OCI-LY1 (cell line): ENCODE data around the gene COL9A1.

ENCODE experiments used
- H2AFZ ChIP-seq: fragments of 200-600 bp; sonication (generic), shearing (Covaris generic); 2 replicates; pipeline ENCODE4 v1.6.0; 2014; ENCODE audit warnings: antibody characterized with exemption, mild to moderate bottlenecking, low read length
- H3F3A ChIP-seq: fragments of 200-600 bp; sonication (generic), shearing (Covaris generic); 2 replicates; pipeline ENCODE4 v1.6.0; 2014; ENCODE audit warnings: mild to moderate bottlenecking, antibody characterized with exemption, low read length, moderate library complexity; ENCODE audit not compliant: insufficient read depth
- H3K27ac ChIP-seq: fragments of 200-600 bp; sonication (generic); 2 replicates; pipeline ENCODE4 v1.5.1; 2014; ENCODE audit warnings: low read length, mixed run types, mild to moderate bottlenecking, low read depth; ENCODE audit not compliant: poor library complexity, severe bottlenecking
- H3K27me3 ChIP-seq: fragments of 200-600 bp; sonication (generic); 2 replicates; pipeline ENCODE4 v1.6.0; 2014; ENCODE audit warnings: antibody characterized with exemption, mild to moderate bottlenecking, low read length, moderate library complexity; ENCODE audit not compliant: insufficient read depth
- H3K36me3 ChIP-seq: fragments of 200-600 bp; sonication (generic); 2 replicates; pipeline ENCODE4 v1.6.1; 2014; ENCODE audit warnings: mild to moderate bottlenecking, antibody characterized with exemption, low read length, moderate library complexity, mixed read lengths; ENCODE audit not compliant: insufficient read depth
- H3K4me1 ChIP-seq: fragments of 200-600 bp; sonication (generic); 2 replicates; pipeline ENCODE4 v1.5.1; 2014; ENCODE audit warnings: mild to moderate bottlenecking, low read length, moderate library complexity; ENCODE audit not compliant: insufficient read depth, severe bottlenecking
- H3K4me2 ChIP-seq: fragments of 200-600 bp; sonication (generic), shearing (Covaris generic); 2 replicates; pipeline ENCODE4 v1.6.1; 2014; ENCODE audit warnings: low read length
- H3K4me3 ChIP-seq: fragments of 200-600 bp; sonication (generic); 2 replicates; pipeline ENCODE4 v1.5.1; 2014; ENCODE audit warnings: low read length, low read depth, mild to moderate bottlenecking, mixed read lengths; ENCODE audit not compliant: poor library complexity, severe bottlenecking
- H3K79me2 ChIP-seq: fragments of 200-600 bp; shearing (Covaris generic); 2 replicates; pipeline ENCODE4 v1.6.1; 2016; ENCODE audit warnings: mixed run types, low read length, mixed read lengths; ENCODE audit not compliant: insufficient read depth
- H3K9ac ChIP-seq: fragments of 200-600 bp; sonication (generic), shearing (Covaris generic); 2 replicates; pipeline ENCODE4 v1.6.1; 2014; ENCODE audit warnings: mild to moderate bottlenecking, low read length, mixed read lengths
- H3K9me2 ChIP-seq: fragments of 200-600 bp; sonication (generic), shearing (Covaris generic); 2 replicates; pipeline ENCODE4 v1.6.1; 2014; ENCODE audit warnings: low read depth, mild to moderate bottlenecking, low read length, mixed read lengths
- H3K9me3 ChIP-seq: fragments of 200-600 bp; shearing (Covaris generic); 2 replicates; pipeline ENCODE4 v1.6.1; 2014; ENCODE audit warnings: low read length, mixed read lengths
- H4K20me1 ChIP-seq: fragments of 200-600 bp; sonication (generic), shearing (Covaris generic); 2 replicates; pipeline ENCODE4 v1.6.0; 2016; ENCODE audit warnings: mild to moderate bottlenecking, low read length; ENCODE audit not compliant: insufficient read depth
- CTCF ChIP-seq: fragments of 200-600 bp; sonication (generic), shearing (Covaris generic); IDR thresholded peaks from 2 replicates; pipeline ENCODE4 v1.5.1; 2017; ENCODE audit warnings: mild to moderate bottlenecking, antibody characterized with exemption, low read length, moderate library complexity, mixed read lengths
- EZH2 ChIP-seq: fragments of 200-600 bp; sonication (generic), shearing (Covaris generic); IDR thresholded peaks from 2 replicates; pipeline ENCODE4 v1.8.0; 2017; ENCODE audit warnings: borderline replicate concordance, mixed run types, mild to moderate bottlenecking, antibody characterized with exemption, low read length, moderate library complexity, mixed read lengths

COL9A1 gene

DNA sequence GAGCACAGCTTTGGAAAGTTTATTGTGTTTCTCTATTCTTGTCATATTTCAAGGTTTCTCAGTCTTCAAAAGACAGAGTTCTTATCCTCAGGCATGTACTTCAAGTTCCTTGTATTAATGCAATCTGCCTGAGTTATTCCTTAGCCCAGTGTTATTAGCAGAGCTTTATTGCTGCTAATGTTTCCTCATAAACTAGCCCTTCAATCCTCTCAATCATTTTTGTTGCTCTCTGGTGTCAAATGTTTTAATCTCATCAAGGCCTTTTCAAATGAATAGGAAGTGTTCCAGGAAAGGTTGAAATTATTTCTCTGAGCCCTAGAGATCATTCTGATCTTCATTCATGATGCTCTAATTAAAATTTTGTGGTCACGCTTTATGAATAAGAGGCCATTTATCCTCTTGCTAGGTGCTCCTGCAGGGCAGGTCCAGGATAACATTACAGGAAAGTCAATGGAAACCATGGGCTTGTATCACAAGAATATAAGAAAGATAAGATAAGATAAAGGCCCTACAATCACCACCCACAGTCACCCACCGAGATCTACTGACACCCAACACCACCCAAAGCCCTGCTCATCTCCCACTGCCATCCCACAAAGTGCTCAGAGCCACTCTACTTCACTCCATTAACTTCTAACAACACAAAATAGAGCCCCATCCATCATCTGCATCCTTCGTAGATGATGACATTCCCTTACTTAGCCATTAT, 125.9 kb downstream of the COL9A1 start:
- Histone ChIP-seq H2AFZ (no peak overlapping the region), H3K27ac (no peak overlapping the region), H3K36me3 (no peaks in the 10 kb centered on the region), H3K27me3 (no peaks in the 10 kb centered on the region), H3K9me3 (no peaks in the 10 kb centered on the region), H3K4me2 (no peak overlapping the region), H3K4me3 (no peak overlapping the region), H3K9me2 (no peaks in the 10 kb centered on the region), H3F3A (no peaks in the 10 kb centered on the region), H3K79me2 (no peaks in the 10 kb centered on the region), H3K9ac (no peak overlapping the region), H3K4me1 (no peaks in the 10 kb centered on the region), H4K20me1 (no peaks in the 10 kb centered on the region; the same call in 1 of the 2 replicates)
- no peak for TF ChIP-seq CTCF
- TF ChIP-seq EZH2: no peak

DNA sequence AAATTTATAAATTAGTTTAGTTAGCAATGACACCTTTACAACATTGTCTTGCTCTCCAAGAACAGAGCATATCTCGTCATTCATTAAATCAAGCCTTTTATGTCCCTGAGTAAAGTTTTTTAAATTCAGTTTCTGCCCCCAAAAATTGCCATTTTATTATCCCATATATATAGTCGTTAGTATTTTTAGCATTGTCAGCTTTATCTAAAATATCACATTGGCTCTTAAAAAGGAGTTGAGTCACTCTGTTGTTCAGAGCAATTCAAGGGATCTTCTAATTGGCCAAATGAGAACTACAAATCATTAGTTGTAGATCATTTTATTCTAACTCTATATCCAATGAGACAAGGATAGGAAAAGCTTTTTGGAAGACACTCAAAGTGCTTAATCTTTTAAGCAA, 127.1 kb downstream of the COL9A1 start:
- Histone ChIP-seq H3K4me2 (no peak overlapping the region), H3K4me1 (no peaks in the 10 kb centered on the region), H2AFZ (no peak overlapping the region), H3K27ac (no peak overlapping the region), H3F3A (no peaks in the 10 kb centered on the region), H3K9me3 (no peaks in the 10 kb centered on the region), H3K36me3 (no peaks in the 10 kb centered on the region), H3K9me2 (no peaks in the 10 kb centered on the region), H3K9ac (no peak overlapping the region), H4K20me1 (no peaks in the 10 kb centered on the region; the same call in 1 of the 2 replicates), H3K79me2 (no peaks in the 10 kb centered on the region), H3K27me3 (no peaks in the 10 kb centered on the region), H3K4me3 (no peak overlapping the region)
- TF ChIP-seq EZH2 (no peak), CTCF (no peak)

DNA sequence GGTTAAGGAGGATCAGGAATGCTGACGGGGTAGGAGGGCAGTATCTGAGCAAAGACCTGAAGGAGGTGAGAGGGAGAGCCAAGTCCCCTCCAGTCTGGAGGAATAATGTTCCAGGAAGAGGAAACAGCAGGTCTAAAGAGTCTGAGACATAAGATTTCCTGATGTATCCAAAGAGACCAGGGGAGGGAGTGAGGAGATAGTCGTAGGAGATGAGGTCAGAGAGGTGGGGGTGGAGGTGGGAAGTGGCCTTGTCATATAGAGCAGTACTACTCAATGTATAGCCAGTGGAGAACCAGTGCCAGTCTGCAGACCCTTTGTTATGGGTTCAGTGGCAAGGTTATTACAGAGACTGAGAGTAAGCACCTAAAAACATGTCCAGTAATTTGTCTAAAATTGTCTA, 130.6 kb downstream of the COL9A1 start:
- H3K27ac ChIP-seq: no peak overlapping the region
- H3K4me3 ChIP-seq: no peak overlapping the region
- no peak overlapping the region for H3K4me2 ChIP-seq
- no peaks in the 10 kb centered on the region for H3K27me3 ChIP-seq
- no peaks in the 10 kb centered on the region for H3K36me3 ChIP-seq
- H3K79me2 ChIP-seq: no peaks in the 10 kb centered on the region
- no peak overlapping the region for H3K9ac ChIP-seq
- no peaks in the 10 kb centered on the region for H3K9me3 ChIP-seq
- no peak overlapping the region for H2AFZ ChIP-seq
- no peaks in the 10 kb centered on the region for H3K4me1 ChIP-seq
- H3F3A ChIP-seq: no peaks in the 10 kb centered on the region
- no peaks in the 10 kb centered on the region; the same call in 1 of the 2 replicates for H4K20me1 ChIP-seq
- no peaks in the 10 kb centered on the region for H3K9me2 ChIP-seq
- TF ChIP-seq CTCF (no peak), EZH2 (no peak)
